ENCODE results near the gene HDGFL3.

GRCh38 chr15:83127547-83128150 is 80.0 kb downstream of the HDGFL3 start:
- no peak for TF ChIP-seq CTCF (IDR thresholded peaks at IDR 0.05)
- TF ChIP-seq POLR2A (IDR thresholded peaks at IDR 0.05), result no peak
- no peak for TF ChIP-seq EP300 (IDR thresholded peaks at IDR 0.05)

Data from sigmoid colon (tissue), 4 donors.